GM21390 (cell line): ENCODE data around the gene PLA2G2F.

Source experiments
- ATAC-seq: cut with Tn5 transposase; IDR thresholded peaks from one replicate; pipeline ENCODE4 v1.9.1; 2021; ENCODE audit not compliant: unreplicated experiment

The PLA2G2F gene

GRCh38 chr1:20141001-20141400 is 1.9 kb downstream of the PLA2G2F start:
- no peak for ATAC-seq

GRCh38 chr1:20141466-20141865 is 2.3 kb downstream of the PLA2G2F start:
- ATAC-seq: no peak

- ATAC-seq: no peak
These were observed 3.0 kb downstream of the PLA2G2F start for GRCh38 chr1:20142001-20142710.

GRCh38 chr1:20143318-20143717 is 4.2 kb downstream of the PLA2G2F start:
- no peak for ATAC-seq

- ATAC-seq: no peak
These were observed 4.8 kb downstream of the PLA2G2F start for GRCh38 chr1:20143734-20144565.

GRCh38 chr1:20147846-20148570 is 8.9 kb downstream of the PLA2G2F start:
- ATAC-seq: no peak

- ATAC-seq: no peak
These were observed 9.7 kb downstream of the PLA2G2F start for GRCh38 chr1:20148571-20149500.

GRCh38 chr1:20149601-20150325 is 10.6 kb downstream of the PLA2G2F start:
- ATAC-seq: no peak

- no peak for ATAC-seq
These were observed 11.2 kb downstream of the PLA2G2F start for GRCh38 chr1:20150326-20150705.

GRCh38 chr1:20150969-20151368 is 11.8 kb downstream of the PLA2G2F start:
- ATAC-seq: no peak

GRCh38 chr1:20151906-20152598 is 12.9 kb downstream of the PLA2G2F start:
- no peak for ATAC-seq

- no peak for ATAC-seq
These were observed 13.4 kb downstream of the PLA2G2F start for GRCh38 chr1:20152599-20152930.

- ATAC-seq: no peak
These were observed 13.9 kb downstream of the PLA2G2F start for GRCh38 chr1:20153000-20153418.

GRCh38 chr1:20154301-20154831 is 15.2 kb downstream of the PLA2G2F start:
- ATAC-seq: no peak

GRCh38 chr1:20158358-20159070 is 19.4 kb downstream of the PLA2G2F start:
- no peak for ATAC-seq

GRCh38 chr1:20160034-20160433 is 20.9 kb downstream of the PLA2G2F start:
- ATAC-seq: no peak

- ATAC-seq: no peak
These were observed 25.6 kb downstream of the PLA2G2F start for GRCh38 chr1:20164694-20165202.

GRCh38 chr1:20165522-20165951 is 26.4 kb downstream of the PLA2G2F start:
- ATAC-seq: no peak
